GM12878 (cell line): ENCODE results near the gene SYNGR3. TPM values are rescaled to one million over a fixed set of nuclear protein-coding genes. Genes with fewer than 3 reads are reported as not detected.

Experiments used
- ATAC-seq: fragments of 200-7000 bp; cut with Tn5 transposase; 3 replicates; pipeline ENCODE4 v1.9.1; 2020; ENCODE audit warnings: mild to moderate bottlenecking, moderate library complexity
- BruUV-seq: library from RNA; stranded (reverse); fragments of 400-500 nt; replicated peaks from 2 replicates; lab custom pipeline; 2021; lab: Mats Ljungman, UMichigan
- CTCF ChIA-PET: fragments of 300-600 bp; sonication (Branson Sonifier 250); formaldehyde crosslinking; extraction: SDS; loops from one replicate; lab custom pipeline; 2021; ENCODE audit warnings: inconsistent platforms; lab: Yijun Ruan, JAX
- POLR2A ChIA-PET: fragments of 350-600 bp; formaldehyde crosslinking; extraction: SDS; loops from one replicate; lab custom pipeline; 2021; ENCODE audit warnings: inconsistent platforms; lab: Charles Lee
- RAD21 ChIA-PET: fragments of 300-600 bp; sonication (Branson Sonifier 250); formaldehyde crosslinking; loops from one replicate; lab custom pipeline; 2023; ENCODE audit warnings: antibody characterized with exemption; ENCODE audit not compliant: unreplicated experiment; lab: Charles Lee
- SMC1A ChIA-PET: fragments of 300-600 bp; sonication (Branson Sonifier 250); formaldehyde crosslinking; loops from one replicate; lab custom pipeline; 2023; ENCODE audit not compliant: unreplicated experiment, uncharacterized antibody; lab: Charles Lee
- DNase-seq: peaks from one replicate; pipeline ENCODE4 v3.0.0-alpha.2; 2011; ENCODE audit warnings: low read depth, low spot score
- FAIRE-seq: peaks from 3 replicates; lab custom pipeline; 2011; peaks lifted over from hg19 to GRCh38; lab: Jason Lieb, UNC
- H2AFZ ChIP-seq: 2 replicates; pipeline ENCODE4 v1.6.0; 2011; ENCODE audit warnings: low read depth, low read length, control low read depth; ENCODE audit not compliant: control insufficient read depth
- H3K27ac ChIP-seq: 2 replicates; pipeline ENCODE4 v1.5.1; 2011; ENCODE audit warnings: control low read depth; ENCODE audit not compliant: control insufficient read depth, insufficient read depth
- H3K27me3 ChIP-seq, 2 experiments: replicated peaks in 1 of 2; 2 replicates each; pipeline versions ENCODE4 v1.6.0 to v1.6.1; 2011; ENCODE audit warnings: low read length in 1 of 2; ENCODE audit not compliant: control insufficient read depth in 2 of 2, insufficient read depth in 2 of 2
- H3K36me3 ChIP-seq, 2 experiments: 2 replicates each; pipeline ENCODE4 v1.5.1; 2011; ENCODE audit warnings: low read length in 1 of 2; ENCODE audit not compliant: control insufficient read depth in 2 of 2, insufficient read depth in 2 of 2
- H3K4me1 ChIP-seq: 2 replicates; pipeline ENCODE4 v1.6.1; 2011; ENCODE audit warnings: mild to moderate bottlenecking, low read length, moderate library complexity, mixed read lengths; ENCODE audit not compliant: control insufficient read depth, insufficient read depth
- H3K4me2 ChIP-seq: 2 replicates; pipeline ENCODE4 v1.6.0; 2011; ENCODE audit warnings: control low read depth; ENCODE audit not compliant: control insufficient read depth, insufficient read depth
- H3K4me3 ChIP-seq: fragments of 200-600 bp; sonication (generic); 2 replicates; pipeline ENCODE4 v1.5.1; 2016
- H3K79me2 ChIP-seq: 2 replicates; pipeline ENCODE4 v1.6.0; 2011; ENCODE audit warnings: low read length; ENCODE audit not compliant: control insufficient read depth, insufficient read depth
- H3K9ac ChIP-seq: 2 replicates; pipeline ENCODE4 v1.8.0; 2011; ENCODE audit warnings: low read length, control low read depth, mixed read lengths; ENCODE audit not compliant: control insufficient read depth, insufficient read depth
- H3K9me3 ChIP-seq: replicated peaks from 3 replicates; pipeline ENCODE4 v1.5.1; 2011; ENCODE audit warnings: mild to moderate bottlenecking, low read length; ENCODE audit not compliant: control insufficient read depth, insufficient read depth
- H4K20me1 ChIP-seq: 2 replicates; pipeline ENCODE4 v1.6.0; 2011; ENCODE audit not compliant: control insufficient read depth, insufficient read depth
- EED ChIP-seq: sonication (generic); IDR thresholded peaks from 2 replicates; pipeline ENCODE4 v1.6.1; 2016; ENCODE audit warnings: antibody characterized with exemption, low read depth
- EGR1 ChIP-seq, 2 experiments: IDR thresholded peaks; 1 replicate in 1 of 2; 2 replicates in 1 of 2; pipeline ENCODE4 v1.6.1; 2011 to 2012; ENCODE audit warnings: low read depth in 2 of 2, low read length in 2 of 2, borderline replicate concordance in 1 of 2, mild to moderate bottlenecking in 1 of 2, moderate library complexity in 1 of 2
- IKZF1 ChIP-seq: fragments of 450-650 bp; conservative IDR thresholded peaks from 2 replicates; pipeline ENCODE4 v1.6.1; 2017; ENCODE audit warnings: antibody characterized with exemption, mild to moderate bottlenecking
- WGBS: methylation state at CpG from one replicate; pipeline ENCODE4 v1.1.6; 2016; ENCODE audit warnings: low lambda C conversion rate; ENCODE audit not compliant: insufficient replicate concordance, insufficient coverage; ENCODE audit errors: missing lambda C conversion rate; 5-methylcytosine and 5-hydroxymethylcytosine counted together
- in situ Hi-C: fragments of 300-500 bp; cut with MboI; formaldehyde crosslinking; loops from 9 replicates; pipeline ENCODE4 v1.14.3; 2018; ENCODE audit warnings: mixed read lengths
- intact Hi-C: fragments of 100-400 bp; cut with micrococcal nuclease; formaldehyde crosslinking; loops from one replicate; pipeline ENCODE4 v1.14.2; 2022; ENCODE audit not compliant: unreplicated experiment
- polyA plus RNA-seq, 11 experiments: library from polyadenylated mRNA; depleted of rRNA in 4 of 11; unstranded in 6 of 11; stranded (reverse) in 5 of 11; fragments of >200 nt; fragmentation: Nextera tagmentation in 4 of 11; fragmentation: Illumina TruSeq in 1 of 11; extraction: Ambion mirVana in 4 of 11; extraction: Trizol in 1 of 11; gene quantifications; 1 replicate in 1 of 11; 2 replicates in 10 of 11; pipeline versions ENCODE4 v1.2.1 to v1.2.3, GENCODE V29; 2011 to 2016; ENCODE audit warnings: inconsistent platforms in 2 of 11, missing spikeins in 2 of 11, low read depth in 1 of 11
- total RNA-seq, 4 experiments: library from RNA; depleted of rRNA in 3 of 4; stranded (reverse); fragments of >200 nt in 3 of 4; fragmentation: Illumina TruSeq in 1 of 4; extraction: Trizol in 1 of 4; gene quantifications; 2 replicates each; pipeline versions ENCODE4 v1.2.1 to v1.2.3, GENCODE V29; 2013 to 2021
- TF ChIP-seq, protein P1 (sequence below): IDR thresholded peaks from 2 replicates; pipeline ENCODE4 v1.6.1; 2012; ENCODE audit warnings: low read depth, low read length, improper control_type of control experiment
- TF ChIP-seq, protein P2 (sequence below): IDR thresholded peaks from 2 replicates; pipeline ENCODE4 v1.6.1; 2011; ENCODE audit warnings: low read depth, mild to moderate bottlenecking, low read length, moderate library complexity, borderline replicate concordance; ENCODE audit errors: extremely low read depth

Gene SYNGR3
- total and polyA plus RNA-seq, 10 of the 15 experiments (the other 5 are each of a cell fraction or from before 2014, with no cell fraction given) = 1.2 to 18.1 (median 6.6) TPM

DNA sequence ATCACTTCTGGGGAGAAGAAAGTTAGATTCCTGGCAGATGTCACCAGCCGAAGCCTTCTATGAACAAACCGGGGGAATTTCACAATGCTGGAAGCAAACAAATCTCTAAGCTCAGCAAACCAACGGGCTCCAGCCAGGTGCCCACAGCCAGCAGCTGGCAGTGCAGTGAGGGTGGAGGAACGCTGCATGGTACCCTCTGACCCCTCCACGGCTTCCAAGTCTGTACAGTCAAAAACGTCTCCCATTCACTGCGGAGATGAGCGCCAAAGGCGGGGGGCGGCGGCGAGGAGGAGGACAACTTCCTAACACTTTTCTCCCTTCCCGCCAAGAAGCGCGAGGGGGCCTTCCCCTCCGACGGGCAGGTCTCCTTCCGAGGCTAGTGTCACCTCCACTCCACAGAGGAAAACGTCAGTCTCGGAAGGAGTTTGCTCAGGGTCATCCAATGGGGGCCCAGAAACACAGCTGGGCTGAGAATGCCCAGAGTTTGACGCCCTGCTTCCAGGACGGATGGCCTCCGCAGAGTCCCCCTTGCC lies 18.9 kb downstream of the SYNGR3 start:
- Histone ChIP-seq H3K27me3 (no peaks in the 10 kb centered on the region), H3K9ac (peak overlapping the region; percentile 92), H3K4me2 (peak overlapping the region; percentile 98), H3K4me3 (peak overlapping the region; percentile 100), H3K36me3 (peaks cover 0 to 3% of the 10 kb centered on the region in 2 experiments; a peak in 1 of 4 replicates), H3K27ac (peak overlapping the region; percentile 89), H4K20me1 (peaks cover under 1% of the 10 kb centered on the region; the same call in 1 of the 2 replicates), H2AFZ (no peak overlapping the region), H3K9me3 (no peaks in the 10 kb centered on the region), H3K4me1 (peaks cover 22% of the 10 kb centered on the region), H3K79me2 (peaks cover 67% of the 10 kb centered on the region)
- RAD21 ChIA-PET = interaction anchor here (1.3 kb wide), 1 partner anchor 18 kb away, joined by 3 read pairs; no protein-coding TSS in a partner anchor
- TF ChIP-seq IKZF1 = 0 out of 2 replicates have a peak, but pooled peaks have one; percentile 37
- TF ChIP-seq, protein P1, sequence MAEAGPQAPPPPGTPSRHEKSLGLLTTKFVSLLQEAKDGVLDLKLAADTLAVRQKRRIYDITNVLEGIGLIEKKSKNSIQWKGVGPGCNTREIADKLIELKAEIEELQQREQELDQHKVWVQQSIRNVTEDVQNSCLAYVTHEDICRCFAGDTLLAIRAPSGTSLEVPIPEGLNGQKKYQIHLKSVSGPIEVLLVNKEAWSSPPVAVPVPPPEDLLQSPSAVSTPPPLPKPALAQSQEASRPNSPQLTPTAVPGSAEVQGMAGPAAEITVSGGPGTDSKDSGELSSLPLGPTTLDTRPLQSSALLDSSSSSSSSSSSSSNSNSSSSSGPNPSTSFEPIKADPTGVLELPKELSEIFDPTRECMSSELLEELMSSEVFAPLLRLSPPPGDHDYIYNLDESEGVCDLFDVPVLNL = peak; percentile 48; the same call in 1 of the 2 replicates
- TF ChIP-seq EED = 0 out of 2 replicates have a peak, but pooled peaks have one; percentile 13
- TF ChIP-seq EGR1 (IDR thresholded peaks at IDR 0.05; ENCODE audit: borderline replicate concordance in 1 of 2, low read depth in 2 of 2, low read length in 2 of 2) = 0 out of 3 replicates have a peak, but pooled peaks of 1 of the 2 experiments have one; percentile 26
- TF ChIP-seq, protein P2, sequence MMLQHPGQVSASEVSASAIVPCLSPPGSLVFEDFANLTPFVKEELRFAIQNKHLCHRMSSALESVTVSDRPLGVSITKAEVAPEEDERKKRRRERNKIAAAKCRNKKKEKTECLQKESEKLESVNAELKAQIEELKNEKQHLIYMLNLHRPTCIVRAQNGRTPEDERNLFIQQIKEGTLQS = no peak
- in situ Hi-C loops (no loop called here), intact Hi-C loops (loop anchor here (5.0 kb wide), 1 partner anchor 144 kb away; no protein-coding TSS in a partner anchor)
- ATAC-seq (peak; percentile 5), FAIRE-seq (no peak), DNase-seq (no peak)
- no TSS peak for BruUV-seq
- SMC1A ChIA-PET = interaction anchor here (1.1 to 1.9 kb wide), 3 partner anchors 27 to 147 kb away, joined by 3 to 5 read pairs (median 3); partner anchors contain the start of genes NOXO1, NTHL1, TRAF7 and TSC2
- CTCF ChIA-PET = interaction anchor here (1.3 to 1.4 kb wide), 3 partner anchors 8 to 132 kb away, joined by 3 to 8 read pairs (median 3); no protein-coding TSS in a partner anchor
- POLR2A ChIA-PET = interaction anchor here (0.6 to 2.2 kb wide), 5 partner anchors 12 to 526 kb away, joined by 3 to 14 read pairs (median 7); partner anchors contain the start of gene TRAF7
- under 1% methylated on average over 20 of the region's 23 CpGs for WGBS
